ENCODE data around the gene ZNF578. TPM values are rescaled to one million over a fixed set of nuclear protein-coding genes. Genes with fewer than 3 reads are reported as not detected.
"Not testable (repeated sequence)": the region's sequence is repeated elsewhere in the genome, so short reads cannot be mapped to it uniquely, and the experiment has no call there.

Gene ZNF578
- total RNA-seq, 1 experiment from 2014 or later = not detected

DNA sequence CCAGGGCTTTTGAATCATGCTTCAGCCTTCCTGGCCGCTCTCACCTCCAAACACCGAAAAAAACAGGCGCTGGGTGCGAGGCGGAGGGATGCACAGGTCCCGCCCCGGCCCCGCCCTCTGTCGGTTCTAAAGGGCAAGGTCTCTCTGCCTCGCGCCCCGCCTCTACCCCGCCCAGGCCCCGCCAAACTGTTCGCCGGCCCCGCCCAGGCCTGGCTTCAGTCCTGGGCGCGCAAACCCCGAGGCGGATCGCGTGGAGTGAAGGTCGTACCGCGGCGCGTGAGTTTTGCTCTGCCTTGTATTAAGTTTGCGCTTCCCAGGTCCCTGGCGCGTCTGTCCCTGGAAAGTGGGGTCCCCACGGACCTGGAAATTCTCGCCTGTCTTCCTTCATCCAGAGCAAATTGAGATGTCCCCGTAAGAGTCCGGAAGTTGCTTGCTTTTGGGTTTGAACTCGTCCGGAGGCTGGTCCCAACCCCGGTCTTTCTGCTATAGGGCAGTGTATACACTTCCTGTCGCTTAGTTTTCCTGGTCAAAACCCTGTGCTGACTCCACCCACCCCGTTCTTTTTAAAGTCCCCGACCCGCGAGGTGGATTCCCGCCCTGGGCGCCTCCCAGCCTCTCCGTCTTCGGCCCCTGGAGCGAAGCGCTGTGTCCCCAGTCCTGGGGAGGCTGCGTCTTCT is 82.6 kb downstream of the ZNF578 start:
- ChIA-PET CTCF (no interaction called here), POLR2A (ENCODE audit: unreplicated experiment) (no interaction called here)
- Histone ChIP-seq H3K27me3 (ENCODE audit: low read length) (no peaks in the 10 kb centered on the region), H2AFZ (ENCODE audit: low read length) (no peak overlapping the region), H3K9me3 (ENCODE audit: low read length) (peaks cover 16% of the 10 kb centered on the region), H3K4me2 (ENCODE audit: low read length) (no peak overlapping the region), H4K20me1 (ENCODE audit: low read length) (no peaks in the 10 kb centered on the region), H3K27ac (ENCODE audit: low read length) (no peak overlapping the region), H3K9ac (ENCODE audit: low read length) (no peak overlapping the region), H3K79me2 (ENCODE audit: low read length) (peaks cover 2% of the 10 kb centered on the region; the same call in 1 of the 2 replicates), H3K4me3 (ENCODE audit: low read length) (no peak overlapping the region), H3K9me2 (replicated peaks; ENCODE audit: low read length) (no peaks in the 10 kb centered on the region), H3F3A (ENCODE audit: low read length, unreplicated experiment) (no peaks in the 10 kb centered on the region), H3K4me1 (ENCODE audit: insufficient read depth, low read length) (no peaks in the 10 kb centered on the region), H3K36me3 (ENCODE audit: low read depth, low read length) (peaks cover 68% of the 10 kb centered on the region)
- BruUV-seq (replicated peaks) = no TSS peak
- DNase-seq (no peak), ATAC-seq (no peak)
- intact Hi-C loops (cut with micrococcal nuclease) = no loop called here
- TF ChIP-seq, protein P1, sequence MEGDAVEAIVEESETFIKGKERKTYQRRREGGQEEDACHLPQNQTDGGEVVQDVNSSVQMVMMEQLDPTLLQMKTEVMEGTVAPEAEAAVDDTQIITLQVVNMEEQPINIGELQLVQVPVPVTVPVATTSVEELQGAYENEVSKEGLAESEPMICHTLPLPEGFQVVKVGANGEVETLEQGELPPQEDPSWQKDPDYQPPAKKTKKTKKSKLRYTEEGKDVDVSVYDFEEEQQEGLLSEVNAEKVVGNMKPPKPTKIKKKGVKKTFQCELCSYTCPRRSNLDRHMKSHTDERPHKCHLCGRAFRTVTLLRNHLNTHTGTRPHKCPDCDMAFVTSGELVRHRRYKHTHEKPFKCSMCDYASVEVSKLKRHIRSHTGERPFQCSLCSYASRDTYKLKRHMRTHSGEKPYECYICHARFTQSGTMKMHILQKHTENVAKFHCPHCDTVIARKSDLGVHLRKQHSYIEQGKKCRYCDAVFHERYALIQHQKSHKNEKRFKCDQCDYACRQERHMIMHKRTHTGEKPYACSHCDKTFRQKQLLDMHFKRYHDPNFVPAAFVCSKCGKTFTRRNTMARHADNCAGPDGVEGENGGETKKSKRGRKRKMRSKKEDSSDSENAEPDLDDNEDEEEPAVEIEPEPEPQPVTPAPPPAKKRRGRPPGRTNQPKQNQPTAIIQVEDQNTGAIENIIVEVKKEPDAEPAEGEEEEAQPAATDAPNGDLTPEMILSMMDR (conservative IDR thresholded peaks at IDR 0.05; ENCODE audit: low read depth, low read length) = no peak
- no peak for TF ChIP-seq EZH2 (IDR thresholded peaks at IDR 0.05; ENCODE audit: low read length, unreplicated experiment)
- no peak for TF ChIP-seq EZH2phosphoT487 (IDR thresholded peaks at IDR 0.05; ENCODE audit: borderline replicate concordance, low read length)

DNA sequence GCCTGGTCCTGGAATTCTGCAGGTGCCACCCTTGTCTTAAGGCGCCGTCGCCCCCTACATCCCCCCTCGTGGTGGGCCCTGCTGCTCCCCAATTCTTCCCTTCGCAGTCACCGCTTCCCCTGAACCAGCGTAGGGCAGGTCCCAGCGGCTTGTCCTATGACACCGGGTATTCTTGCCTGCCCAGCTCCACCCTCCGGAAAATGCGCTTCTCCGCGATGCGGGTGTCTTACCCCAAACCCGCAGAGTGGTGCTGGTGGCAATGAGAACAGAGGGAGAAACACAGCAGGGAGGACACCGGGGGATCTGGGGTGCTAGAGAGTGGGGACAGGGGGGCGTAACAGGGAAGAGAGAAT is 83.1 kb downstream of the ZNF578 start:
- CTCF ChIA-PET = no interaction called here
- H2AFZ ChIP-seq (ENCODE audit: low read length) = no peak overlapping the region
- no peak for ATAC-seq
- H3K27me3 ChIP-seq (ENCODE audit: low read length) = no peaks in the 10 kb centered on the region
- no peaks in the 10 kb centered on the region for H3K79me2 ChIP-seq (ENCODE audit: low read length)
- no TSS peak for BruUV-seq (replicated peaks)
- intact Hi-C loops (cut with micrococcal nuclease) = no loop called here
- H3K9ac ChIP-seq (ENCODE audit: low read length) = no peak overlapping the region
- peaks cover 71% of the 10 kb centered on the region for H3K36me3 ChIP-seq (ENCODE audit: low read depth, low read length)
- no peak overlapping the region for H3K4me3 ChIP-seq (ENCODE audit: low read length)
- no peaks in the 10 kb centered on the region for H3K9me2 ChIP-seq (replicated peaks; ENCODE audit: low read length)
- POLR2A ChIA-PET (ENCODE audit: unreplicated experiment) = no interaction called here
- no peak overlapping the region for H3K4me2 ChIP-seq (ENCODE audit: low read length)
- H4K20me1 ChIP-seq (ENCODE audit: low read length) = no peaks in the 10 kb centered on the region
- no peaks in the 10 kb centered on the region for H3K4me1 ChIP-seq (ENCODE audit: insufficient read depth, low read length)
- H3K9me3 ChIP-seq (ENCODE audit: low read length) = peaks cover 16% of the 10 kb centered on the region; the same call in 1 of the 2 replicates
- H3K27ac ChIP-seq (ENCODE audit: low read length) = no peak overlapping the region
- H3F3A ChIP-seq (ENCODE audit: low read length, unreplicated experiment) = no peaks in the 10 kb centered on the region
- TF ChIP-seq EZH2 (IDR thresholded peaks at IDR 0.05; ENCODE audit: low read length, unreplicated experiment) (no peak), EZH2phosphoT487 (IDR thresholded peaks at IDR 0.05; ENCODE audit: borderline replicate concordance, low read length) (no peak)
- TF ChIP-seq, protein P1 (conservative IDR thresholded peaks at IDR 0.05; ENCODE audit: low read depth, low read length) = no peak
- no peak for DNase-seq

DNA sequence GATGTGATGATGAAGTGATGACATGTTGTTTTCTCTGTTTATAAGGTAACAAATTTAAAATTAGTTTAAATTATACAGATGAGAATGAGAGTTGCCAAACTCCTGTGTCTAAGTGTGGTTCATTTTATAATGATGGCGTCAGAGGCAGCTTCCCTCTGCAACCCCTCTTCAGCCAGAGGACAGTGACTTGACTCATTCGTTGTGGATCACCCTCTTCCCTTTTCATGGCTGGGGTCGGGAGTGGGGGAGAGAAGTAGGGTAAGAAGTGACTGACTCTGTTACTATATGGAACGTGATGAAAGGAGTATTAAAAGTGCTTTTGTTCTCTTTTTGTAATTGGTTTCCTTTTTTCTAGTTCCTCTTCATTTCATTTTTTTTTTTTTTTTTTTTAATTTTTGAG is 85.5 kb downstream of the ZNF578 start:
- intact Hi-C loops (cut with micrococcal nuclease); H3K27ac ChIP-seq (ENCODE audit: low read length); BruUV-seq (replicated peaks); DNase-seq; H4K20me1 ChIP-seq (ENCODE audit: low read length); H3F3A ChIP-seq (ENCODE audit: low read length, unreplicated experiment); H3K4me2 ChIP-seq (ENCODE audit: low read length); CTCF ChIA-PET; H2AFZ ChIP-seq (ENCODE audit: low read length); H3K79me2 ChIP-seq (ENCODE audit: low read length); POLR2A ChIA-PET (ENCODE audit: unreplicated experiment); H3K4me1 ChIP-seq (ENCODE audit: insufficient read depth, low read length); H3K27me3 ChIP-seq (ENCODE audit: low read length); H3K9me2 ChIP-seq (replicated peaks; ENCODE audit: low read length); H3K9ac ChIP-seq (ENCODE audit: low read length); H3K4me3 ChIP-seq (ENCODE audit: low read length); ATAC-seq: not testable (repeated sequence)
- H3K9me3 ChIP-seq (ENCODE audit: low read length) = peaks cover 17% of the 10 kb centered on the region; the same call in 1 of the 2 replicates
- H3K36me3 ChIP-seq (ENCODE audit: low read depth, low read length) = peaks cover 69% of the 10 kb centered on the region

DNA sequence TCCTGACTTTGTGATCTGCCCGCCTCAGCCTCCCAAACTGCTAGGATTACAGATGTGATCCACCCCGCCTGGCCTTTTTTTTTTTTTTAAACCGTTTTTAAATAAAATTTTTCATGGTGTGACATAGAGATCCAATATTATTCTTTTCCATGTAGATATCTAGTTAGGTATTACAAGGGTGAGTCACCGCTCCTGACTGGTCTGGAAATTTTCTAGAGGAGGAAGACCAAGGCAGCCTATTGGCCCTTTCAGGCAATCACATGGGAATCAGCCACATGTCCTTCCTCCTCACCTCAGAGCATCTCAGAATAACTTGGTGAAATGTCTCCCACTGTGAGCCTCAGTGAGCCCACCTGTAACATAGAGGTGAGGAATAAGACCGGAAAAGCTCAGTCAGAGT is 87.8 kb downstream of the ZNF578 start:
- H3F3A ChIP-seq (ENCODE audit: low read length, unreplicated experiment); ATAC-seq; H2AFZ ChIP-seq (ENCODE audit: low read length); H3K27ac ChIP-seq (ENCODE audit: low read length); POLR2A ChIA-PET (ENCODE audit: unreplicated experiment); H3K27me3 ChIP-seq (ENCODE audit: low read length); DNase-seq; intact Hi-C loops (cut with micrococcal nuclease); CTCF ChIA-PET; H4K20me1 ChIP-seq (ENCODE audit: low read length); H3K9ac ChIP-seq (ENCODE audit: low read length); BruUV-seq (replicated peaks); H3K9me2 ChIP-seq (replicated peaks; ENCODE audit: low read length); H3K79me2 ChIP-seq (ENCODE audit: low read length); H3K4me1 ChIP-seq (ENCODE audit: insufficient read depth, low read length); H3K4me3 ChIP-seq (ENCODE audit: low read length); H3K4me2 ChIP-seq (ENCODE audit: low read length): not testable (repeated sequence)
- H3K9me3 ChIP-seq (ENCODE audit: low read length) = peaks cover 17% of the 10 kb centered on the region; the same call in 1 of the 2 replicates
- H3K36me3 ChIP-seq (ENCODE audit: low read depth, low read length) = peaks cover 71% of the 10 kb centered on the region

Measured in PC-3 (cell line).